ENCODE results near the gene TMEM82. TPM values are rescaled to one million over a fixed set of nuclear protein-coding genes. Genes with fewer than 3 reads are reported as not detected.

TMEM82 gene
- total RNA-seq, 1 donor from 2014 or later: not detected

DNA sequence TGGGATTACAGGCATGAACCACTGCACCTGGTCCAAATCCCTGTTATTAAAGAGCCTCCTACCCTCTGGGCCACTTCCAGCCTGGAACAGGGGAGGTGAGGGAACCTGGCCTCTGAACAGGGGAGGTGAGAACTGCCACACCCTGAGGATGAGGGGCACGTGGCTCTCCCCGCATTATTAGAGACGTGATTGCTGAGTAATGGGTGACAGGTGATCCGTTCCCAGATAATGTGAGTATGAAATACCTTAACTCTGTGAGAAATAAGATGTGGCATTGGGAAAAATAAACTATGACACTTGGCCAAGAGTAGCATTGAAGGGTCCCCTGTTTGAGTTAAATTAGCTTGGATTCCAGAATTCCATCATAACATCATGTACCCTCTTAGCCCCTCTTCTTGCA is 19.9 kb upstream of the TMEM82 start:
- no peak for ATAC-seq
- TF ChIP-seq, protein P1, sequence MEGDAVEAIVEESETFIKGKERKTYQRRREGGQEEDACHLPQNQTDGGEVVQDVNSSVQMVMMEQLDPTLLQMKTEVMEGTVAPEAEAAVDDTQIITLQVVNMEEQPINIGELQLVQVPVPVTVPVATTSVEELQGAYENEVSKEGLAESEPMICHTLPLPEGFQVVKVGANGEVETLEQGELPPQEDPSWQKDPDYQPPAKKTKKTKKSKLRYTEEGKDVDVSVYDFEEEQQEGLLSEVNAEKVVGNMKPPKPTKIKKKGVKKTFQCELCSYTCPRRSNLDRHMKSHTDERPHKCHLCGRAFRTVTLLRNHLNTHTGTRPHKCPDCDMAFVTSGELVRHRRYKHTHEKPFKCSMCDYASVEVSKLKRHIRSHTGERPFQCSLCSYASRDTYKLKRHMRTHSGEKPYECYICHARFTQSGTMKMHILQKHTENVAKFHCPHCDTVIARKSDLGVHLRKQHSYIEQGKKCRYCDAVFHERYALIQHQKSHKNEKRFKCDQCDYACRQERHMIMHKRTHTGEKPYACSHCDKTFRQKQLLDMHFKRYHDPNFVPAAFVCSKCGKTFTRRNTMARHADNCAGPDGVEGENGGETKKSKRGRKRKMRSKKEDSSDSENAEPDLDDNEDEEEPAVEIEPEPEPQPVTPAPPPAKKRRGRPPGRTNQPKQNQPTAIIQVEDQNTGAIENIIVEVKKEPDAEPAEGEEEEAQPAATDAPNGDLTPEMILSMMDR (IDR thresholded peaks at IDR 0.05): no peak
- H3K9me3 ChIP-seq: no peaks in the 10 kb centered on the region
- no peak overlapping the region for H3K27ac ChIP-seq
- H3K4me3 ChIP-seq: no peak overlapping the region
- peaks cover 9% of the 10 kb centered on the region for H3K4me1 ChIP-seq
- DNase-seq: no peak
- H3K36me3 ChIP-seq: peaks cover 95% of the 10 kb centered on the region
- H3K27me3 ChIP-seq (ENCODE audit: low read depth): no peaks in the 10 kb centered on the region
- intact Hi-C loops (cut with DNase I): no loop called here

DNA sequence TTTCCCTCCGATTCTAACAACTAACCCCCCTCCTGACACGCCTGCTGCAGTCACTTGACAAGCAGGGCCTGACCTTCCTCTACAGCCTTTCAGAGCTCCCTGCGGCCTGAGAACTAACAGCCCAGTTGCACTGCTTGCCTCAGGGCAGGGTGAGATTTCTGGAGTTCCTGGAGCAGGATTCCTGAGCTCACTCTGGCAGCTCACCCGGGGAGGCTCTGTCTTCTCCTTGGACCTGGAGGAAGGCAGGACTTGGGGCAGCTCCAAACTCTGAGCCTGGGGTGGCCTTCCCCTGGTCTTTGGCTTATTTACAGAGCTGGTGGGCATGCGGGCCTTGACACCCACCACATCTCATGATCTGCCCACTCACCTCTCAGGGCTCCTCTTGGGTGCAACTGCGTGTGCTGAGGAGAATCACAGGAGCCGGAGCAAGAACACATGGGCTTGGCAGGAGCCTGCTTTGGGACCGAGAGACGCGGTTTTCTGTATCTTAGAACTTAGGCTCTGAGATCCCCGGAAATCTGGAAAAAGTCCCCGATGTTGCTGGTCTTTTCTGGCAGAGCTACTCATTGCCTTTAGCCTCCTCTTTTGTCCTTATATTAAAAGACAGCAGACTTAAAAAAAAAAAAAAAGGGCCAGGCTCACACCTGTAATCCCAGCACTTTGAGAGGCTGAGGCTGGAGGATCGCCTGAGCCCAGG is 19.3 kb upstream of the TMEM82 start:
- no peak for DNase-seq
- peaks cover 95% of the 10 kb centered on the region for H3K36me3 ChIP-seq
- intact Hi-C loops (cut with DNase I): no loop called here
- H3K27me3 ChIP-seq (ENCODE audit: low read depth): no peaks in the 10 kb centered on the region
- TF ChIP-seq, protein P1 (IDR thresholded peaks at IDR 0.05): no peak
- no peak overlapping the region for H3K4me3 ChIP-seq
- H3K4me1 ChIP-seq: peaks cover 3% of the 10 kb centered on the region
- no peak for ATAC-seq
- no peaks in the 10 kb centered on the region for H3K9me3 ChIP-seq
- no peak overlapping the region for H3K27ac ChIP-seq

DNA sequence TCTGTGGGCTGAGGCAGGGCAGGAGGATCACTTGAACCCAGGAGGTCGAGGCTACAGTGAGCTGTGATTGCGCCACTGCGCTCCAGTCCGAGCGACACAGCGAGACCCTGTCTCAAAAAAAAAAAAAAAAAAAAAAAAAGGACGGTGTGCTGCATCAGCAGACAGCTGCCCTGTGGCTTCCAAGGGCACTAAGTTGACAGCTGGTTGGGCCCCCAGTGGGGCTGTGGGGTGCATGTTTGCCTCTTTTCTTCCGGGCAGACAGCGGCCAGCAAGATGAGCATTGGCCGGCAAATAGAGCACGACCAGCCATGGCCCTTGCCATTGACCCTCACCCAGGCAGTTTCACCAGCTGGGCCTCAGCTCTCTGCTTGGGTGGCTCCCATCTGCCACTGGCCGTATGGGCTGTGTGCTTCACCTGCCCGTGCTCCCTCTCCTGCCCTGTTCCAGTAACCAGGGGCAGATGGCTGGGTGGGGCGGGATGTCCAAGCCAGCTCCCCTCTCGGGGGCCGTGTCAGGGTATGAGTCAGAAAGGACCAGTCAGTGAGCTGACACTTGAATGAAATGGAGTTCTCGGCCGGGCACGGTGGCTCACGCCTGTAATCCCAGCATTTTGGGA is 18.6 kb upstream of the TMEM82 start:
- ATAC-seq (no peak), DNase-seq (no peak)
- Histone ChIP-seq H3K36me3 (peaks cover 95% of the 10 kb centered on the region), H3K27ac (no peak overlapping the region), H3K27me3 (ENCODE audit: low read depth) (no peaks in the 10 kb centered on the region), H3K4me3 (no peak overlapping the region), H3K4me1 (no peaks in the 10 kb centered on the region), H3K9me3 (no peaks in the 10 kb centered on the region)
- intact Hi-C loops (cut with DNase I): no loop called here
- TF ChIP-seq, protein P1 (IDR thresholded peaks at IDR 0.05): no peak

DNA sequence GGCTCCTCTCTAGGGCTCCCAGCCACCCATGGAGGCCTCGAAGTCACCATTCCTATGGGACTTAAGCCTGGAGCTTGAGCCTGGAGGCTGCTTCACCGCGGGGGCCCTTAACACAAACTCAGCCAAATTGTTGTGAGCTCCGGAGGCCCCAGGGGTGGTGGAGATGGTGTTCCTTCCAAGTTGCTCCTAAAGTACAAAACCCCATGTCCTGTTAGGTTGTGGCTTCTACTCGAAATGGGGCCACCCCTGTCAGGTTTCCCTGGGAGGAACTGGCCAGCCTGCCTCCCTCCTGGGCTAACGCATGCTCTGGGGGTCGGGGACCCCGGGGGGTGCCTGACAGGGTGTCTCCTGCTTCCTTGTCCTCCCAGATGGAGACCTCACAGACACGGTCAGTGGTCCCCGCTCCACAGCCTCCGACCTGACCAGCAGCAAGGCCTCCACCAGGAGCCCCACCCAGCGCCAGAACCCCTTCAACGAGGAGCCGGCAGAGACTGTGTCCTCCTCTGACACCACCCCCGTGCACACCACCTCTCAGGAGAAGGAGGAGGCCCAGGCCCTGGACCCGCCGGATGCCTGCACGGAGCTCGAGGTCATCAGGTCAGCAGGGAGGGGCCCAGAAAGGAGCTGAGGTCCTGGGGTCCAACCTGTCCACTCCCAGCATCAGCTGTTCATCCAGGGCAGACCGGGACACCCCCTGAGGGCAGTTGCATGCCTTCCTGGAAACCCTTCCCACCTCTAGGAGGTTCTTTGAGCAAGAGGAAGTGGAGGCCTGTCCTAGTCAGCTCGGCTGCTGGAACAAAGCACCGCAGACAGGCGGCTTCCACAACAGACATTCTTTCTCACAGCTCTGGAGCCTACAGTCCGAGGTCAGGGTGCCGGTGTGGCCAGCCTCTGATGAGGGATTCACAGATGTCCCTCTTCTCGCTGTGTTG is 17.1 kb upstream of the TMEM82 start:
- TF ChIP-seq, protein P1 (IDR thresholded peaks at IDR 0.05): no peak
- Histone ChIP-seq H3K4me1 (no peaks in the 10 kb centered on the region), H3K36me3 (peaks cover 95% of the 10 kb centered on the region), H3K9me3 (no peaks in the 10 kb centered on the region), H3K4me3 (no peak overlapping the region), H3K27me3 (ENCODE audit: low read depth) (no peaks in the 10 kb centered on the region), H3K27ac (no peak overlapping the region)
- intact Hi-C loops (cut with DNase I): no loop called here
- DNase-seq: no peak
- no peak for ATAC-seq

DNA sequence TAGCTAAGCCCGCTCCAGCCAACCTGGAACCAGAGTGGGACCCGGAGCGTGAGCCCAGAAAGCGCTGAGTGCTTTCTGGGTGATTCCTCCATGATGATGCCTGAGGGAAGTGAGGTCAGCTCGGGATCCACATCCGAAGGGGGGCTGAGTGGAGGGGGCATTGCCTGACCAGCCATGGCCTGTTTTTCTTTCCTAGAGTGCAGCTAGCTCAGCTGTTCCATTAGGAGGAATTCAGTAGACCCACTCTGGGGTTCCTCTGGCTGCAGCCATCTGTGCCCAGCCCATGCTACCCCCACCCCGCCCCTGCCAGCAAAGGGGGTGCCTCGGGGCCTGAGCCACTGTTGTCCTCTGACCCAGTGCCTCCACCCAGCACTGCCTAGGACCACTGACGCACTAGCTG is 15.8 kb upstream of the TMEM82 start:
- H3K9me3 ChIP-seq: no peaks in the 10 kb centered on the region
- H3K36me3 ChIP-seq: peaks cover 95% of the 10 kb centered on the region
- no peak overlapping the region for H3K27ac ChIP-seq
- intact Hi-C loops (cut with DNase I): no loop called here
- H3K4me1 ChIP-seq: no peaks in the 10 kb centered on the region
- H3K4me3 ChIP-seq: no peak overlapping the region
- no peaks in the 10 kb centered on the region for H3K27me3 ChIP-seq (ENCODE audit: low read depth)
- TF ChIP-seq, protein P1 (IDR thresholded peaks at IDR 0.05): no peak
- ATAC-seq (no peak), DNase-seq (no peak)

Data from lower lobe of right lung (tissue), 2 donors.